ENCODE measurements around the gene HECTD4. TPM values are rescaled to one million over a fixed set of nuclear protein-coding genes. Genes with fewer than 3 reads are reported as not detected.
A peak's percentile ranks its signal among the peaks of the same experiment; 100 is the strongest.
"Not testable (repeated sequence)": the region's sequence is repeated elsewhere in the genome, so short reads cannot be mapped to it uniquely, and the experiment has no call there.

The HECTD4 gene
- total RNA-seq, 1 donor from 2014 or later: 30.5 TPM

DNA sequence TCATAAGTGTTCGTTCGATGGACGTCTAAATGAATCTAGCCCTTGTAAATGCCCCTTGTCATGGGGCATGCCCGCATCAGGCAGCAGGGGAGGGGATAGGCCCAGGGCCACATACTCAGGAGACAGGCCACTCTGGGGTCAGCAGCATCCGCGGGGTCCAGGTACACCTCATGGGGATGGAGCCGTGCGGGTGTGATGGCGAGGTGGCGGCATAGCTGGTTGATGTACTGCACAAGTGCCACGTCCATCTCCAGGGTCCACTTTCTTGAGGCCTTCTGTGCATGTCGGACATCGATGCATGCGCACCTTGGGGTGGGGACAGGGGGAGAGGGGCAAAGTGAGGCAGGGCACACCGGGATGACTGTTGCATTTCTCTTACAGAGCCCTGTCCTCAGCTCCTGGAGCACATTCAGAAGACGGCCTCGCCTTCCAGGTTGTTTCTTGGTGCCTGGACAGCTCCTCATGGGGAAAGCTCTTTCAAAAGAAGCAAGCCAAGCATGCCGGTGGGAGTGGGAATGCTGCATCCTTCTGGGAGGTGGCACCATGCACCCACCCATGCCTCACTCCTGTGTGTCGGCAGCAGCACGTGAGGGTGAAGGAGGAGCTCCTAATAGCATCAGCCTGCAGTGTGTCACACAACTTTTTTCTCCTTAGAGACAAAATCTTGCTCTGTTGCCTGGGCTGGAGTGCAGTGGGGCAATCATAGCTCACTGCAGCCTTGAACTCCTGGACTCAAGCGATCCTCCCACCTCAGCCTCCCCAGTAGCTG lies 209.5 kb downstream of the HECTD4 start:
- no peak for ATAC-seq

DNA sequence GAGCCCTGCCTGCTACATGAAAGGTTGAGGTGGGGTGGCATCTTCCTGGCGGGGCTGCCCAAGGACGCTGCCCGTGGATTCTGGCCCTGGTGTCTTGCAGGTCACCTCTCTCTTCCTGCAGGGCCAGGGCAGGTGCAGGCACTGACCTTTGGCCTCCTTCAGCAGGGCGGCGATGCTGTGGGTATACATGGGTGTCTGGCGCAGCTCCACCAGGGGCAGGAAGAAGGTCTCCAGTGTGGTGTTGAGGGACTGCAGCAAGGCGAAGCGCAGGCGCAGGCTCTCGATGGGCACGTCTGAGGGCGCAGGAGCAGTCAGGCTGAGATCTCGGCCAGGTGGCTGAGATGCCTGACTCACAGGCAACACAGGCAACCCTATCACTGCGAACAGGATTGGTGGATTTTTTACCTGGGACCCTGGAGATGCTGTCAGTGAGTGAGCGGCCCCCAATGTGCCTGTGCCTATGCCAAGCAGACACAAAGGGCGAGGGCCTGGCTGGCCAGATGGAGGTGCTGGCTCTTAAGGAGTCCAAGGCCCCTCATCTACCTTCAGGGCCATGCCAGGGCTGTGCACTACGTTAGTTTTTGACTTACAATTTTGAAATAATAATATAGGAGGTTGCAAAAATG lies 211.1 kb downstream of the HECTD4 start:
- ATAC-seq: no peak

DNA sequence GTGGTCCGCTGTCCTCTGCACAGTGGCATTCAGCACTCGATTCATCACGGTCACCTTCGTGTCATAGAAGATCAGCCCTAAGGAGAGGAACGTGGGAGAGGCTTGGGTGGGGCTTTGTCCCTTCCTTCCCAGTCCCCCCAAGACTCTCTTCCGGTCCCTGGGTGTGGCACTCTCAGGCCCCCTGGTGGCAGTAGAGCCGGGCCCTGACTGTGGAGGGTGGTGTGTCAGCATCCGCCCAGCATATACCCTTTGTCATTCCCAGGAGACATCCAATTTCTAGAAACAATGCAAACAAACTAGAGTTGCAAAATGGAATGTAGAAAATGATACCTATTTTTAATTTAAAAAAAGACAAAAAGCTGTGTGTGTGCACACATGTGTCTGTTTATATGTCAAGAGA lies 211.9 kb downstream of the HECTD4 start:
- no peak for ATAC-seq

DNA sequence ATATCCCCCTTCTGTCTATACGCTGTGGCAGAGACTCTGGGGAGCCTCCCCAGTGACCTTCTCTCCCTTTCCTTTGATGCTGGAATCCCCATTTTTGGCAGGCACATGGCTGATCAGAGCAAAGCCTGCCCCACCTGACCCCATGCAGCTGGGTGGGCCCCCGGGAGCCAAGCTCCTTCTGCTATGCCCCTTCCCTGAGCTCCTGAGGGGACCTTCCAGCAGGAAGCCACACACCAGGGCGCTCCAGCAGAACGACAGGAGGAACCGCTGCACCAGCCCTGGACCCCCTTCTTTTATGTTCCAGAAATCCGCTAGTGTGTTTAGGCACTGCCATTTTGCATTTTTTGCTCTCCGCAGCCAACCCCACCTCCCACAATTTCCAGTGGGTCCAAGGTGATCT lies 212.3 kb downstream of the HECTD4 start:
- no peak for ATAC-seq

DNA sequence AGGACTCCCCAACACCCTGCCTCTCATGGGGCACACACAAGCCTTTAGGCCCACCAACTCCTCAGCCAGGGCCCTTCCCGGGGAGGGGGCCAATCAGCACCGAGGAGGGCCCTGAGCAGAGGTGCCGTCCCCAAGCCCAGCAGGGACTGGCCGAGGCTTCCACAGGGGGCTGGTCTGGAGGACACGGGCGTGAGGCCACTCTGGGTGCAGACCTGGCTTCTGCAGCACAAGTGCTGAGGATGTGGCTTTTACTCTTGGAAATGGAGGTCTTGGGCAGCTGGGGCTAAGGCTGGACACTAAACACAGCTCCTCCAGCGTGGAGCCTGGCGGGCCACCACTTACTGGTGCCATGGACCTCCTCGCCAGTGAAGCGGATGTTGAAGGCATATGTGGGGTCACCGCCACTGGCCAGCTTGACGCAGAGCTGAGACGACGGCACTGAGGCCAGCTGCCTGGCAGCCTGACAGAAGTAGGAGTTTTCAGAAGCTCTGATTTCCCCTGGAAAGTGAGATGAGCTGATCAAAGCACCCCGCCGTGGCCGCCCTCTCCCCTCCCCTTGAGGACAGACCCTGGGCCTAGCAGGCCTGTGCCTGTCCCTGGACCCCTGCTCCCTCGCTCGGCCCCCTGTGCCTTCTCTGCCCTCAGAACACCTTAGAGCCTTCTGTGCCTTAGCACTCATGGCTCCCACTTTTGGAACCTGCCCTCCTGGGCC lies 212.9 kb downstream of the HECTD4 start:
- no peak for ATAC-seq

DNA sequence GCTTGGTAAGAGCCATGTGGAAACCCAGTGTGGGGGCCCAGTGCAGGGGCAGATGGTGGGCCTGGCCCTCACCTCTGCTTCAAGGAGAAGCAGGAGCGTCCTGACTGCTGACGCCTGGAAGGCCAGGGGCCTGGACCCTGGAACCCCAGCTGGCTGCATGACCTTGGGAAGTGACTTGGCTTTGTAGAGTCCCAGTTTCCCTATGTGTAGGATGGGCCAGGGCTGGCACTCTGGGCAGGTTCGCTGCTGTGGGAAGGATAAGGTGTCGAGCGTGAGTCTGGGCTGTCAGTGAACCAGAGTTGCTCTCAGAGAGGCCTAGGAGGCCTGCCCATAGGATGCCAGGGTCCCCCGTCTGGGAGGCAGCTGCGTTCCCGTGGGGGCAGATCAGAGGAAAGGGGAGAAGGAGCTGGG lies 213.7 kb downstream of the HECTD4 start:
- ATAC-seq: no peak

DNA sequence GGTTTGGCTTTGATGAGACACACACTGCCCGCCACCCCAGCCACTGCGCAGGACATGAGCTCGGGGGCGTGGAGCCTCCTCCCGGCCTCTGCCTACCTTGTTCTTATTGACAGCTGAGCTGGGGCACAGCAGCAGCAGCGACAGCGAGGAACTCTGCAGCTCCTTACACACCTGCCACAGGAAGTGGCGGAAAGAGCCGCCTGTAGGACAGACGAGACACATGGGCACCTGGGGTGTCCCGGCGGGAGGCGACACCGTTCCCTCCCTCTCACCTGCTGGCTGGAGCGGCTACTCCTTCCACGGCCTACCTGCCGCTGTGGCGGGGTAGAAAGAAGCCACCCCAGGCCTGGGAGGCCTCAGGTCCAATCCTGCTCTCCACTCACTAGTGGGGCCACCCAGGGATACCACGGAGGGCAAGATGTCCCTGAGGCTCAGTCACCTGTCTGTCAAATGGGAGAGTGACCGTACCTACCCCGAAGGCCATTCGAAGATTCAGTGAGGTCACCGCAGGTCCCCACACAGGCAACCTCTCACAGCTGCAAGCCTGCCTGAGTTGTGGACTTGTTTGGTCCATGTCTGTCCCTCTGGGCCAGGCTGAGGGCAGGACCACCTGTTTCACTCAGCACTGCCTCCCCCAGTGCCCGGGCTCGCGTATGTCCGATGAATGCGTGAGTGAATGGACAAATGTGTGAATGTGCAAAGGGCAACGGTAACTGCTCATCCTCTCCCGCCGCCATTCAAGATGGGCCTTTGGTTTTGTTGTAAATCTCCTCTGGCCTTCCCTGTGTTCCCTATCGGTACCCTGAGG lies 214.3 kb downstream of the HECTD4 start:
- ATAC-seq: no peak

DNA sequence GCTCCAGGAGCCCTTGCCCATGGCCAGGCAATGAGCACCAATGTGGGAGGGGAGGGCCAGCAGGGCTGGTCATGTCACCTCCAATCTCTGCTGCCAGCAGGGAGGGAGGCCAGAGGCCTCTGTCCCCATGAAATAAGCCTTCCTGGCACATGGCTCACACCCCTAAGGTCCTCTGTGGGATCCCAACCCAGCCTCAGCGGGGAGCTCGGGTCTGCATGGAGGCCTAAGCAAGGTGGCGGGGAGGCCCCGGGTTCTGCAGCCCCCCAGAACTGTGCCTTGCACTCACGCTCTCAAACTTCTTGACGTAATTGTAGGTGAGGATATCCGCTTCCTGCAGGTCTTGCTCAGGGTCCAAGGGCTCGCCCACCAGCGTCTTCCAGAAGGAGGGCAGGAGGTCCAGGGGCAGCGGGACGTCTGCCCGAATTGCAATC lies 215.2 kb downstream of the HECTD4 start:
- no peak for ATAC-seq

DNA sequence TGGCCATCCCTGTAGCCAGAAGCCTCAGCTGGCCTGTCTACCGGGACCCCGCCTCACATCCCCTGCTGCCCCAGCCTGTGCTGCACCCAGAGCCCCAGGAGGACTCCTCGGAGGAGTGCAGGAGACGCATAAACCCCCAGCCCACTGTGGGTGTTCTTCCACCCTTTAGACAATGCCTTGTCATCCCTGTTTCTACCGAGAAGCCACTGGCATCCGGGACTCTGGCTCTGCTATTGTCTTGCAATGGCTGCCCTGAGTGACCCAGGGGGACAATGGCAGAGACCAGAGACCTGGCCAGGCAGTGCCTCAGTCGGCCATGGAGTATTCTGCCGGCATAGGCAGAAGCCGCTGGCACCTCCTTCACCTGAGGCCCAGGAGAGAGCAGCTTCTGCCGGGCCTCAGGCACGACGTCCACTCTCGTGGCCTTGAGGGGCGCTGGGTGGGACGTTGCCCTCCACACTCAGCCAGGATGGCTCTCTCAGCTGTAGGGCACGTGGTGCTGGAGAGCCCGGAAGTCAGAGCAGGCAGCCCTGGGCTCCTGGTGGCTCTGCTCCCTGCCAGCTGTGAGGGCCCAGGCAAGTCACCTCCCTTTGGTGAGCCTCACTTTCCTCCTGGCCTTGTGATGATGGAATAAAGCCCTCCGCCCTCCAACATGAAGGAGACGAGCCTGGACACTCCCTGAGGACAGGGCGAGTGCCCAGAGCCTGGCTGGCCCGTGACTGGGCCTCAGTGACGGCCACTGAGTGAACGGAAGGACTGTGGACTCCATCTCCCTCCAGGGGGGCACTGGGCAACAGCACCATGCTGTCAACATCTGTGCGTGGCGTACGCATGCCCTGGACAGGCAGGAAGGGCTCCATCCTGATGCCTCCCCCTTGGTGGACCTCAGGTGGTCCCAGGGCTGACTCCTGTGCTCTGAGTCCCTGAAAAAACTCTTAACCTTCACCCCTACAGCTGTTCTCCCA lies 215.9 kb downstream of the HECTD4 start:
- no peak for ATAC-seq

DNA sequence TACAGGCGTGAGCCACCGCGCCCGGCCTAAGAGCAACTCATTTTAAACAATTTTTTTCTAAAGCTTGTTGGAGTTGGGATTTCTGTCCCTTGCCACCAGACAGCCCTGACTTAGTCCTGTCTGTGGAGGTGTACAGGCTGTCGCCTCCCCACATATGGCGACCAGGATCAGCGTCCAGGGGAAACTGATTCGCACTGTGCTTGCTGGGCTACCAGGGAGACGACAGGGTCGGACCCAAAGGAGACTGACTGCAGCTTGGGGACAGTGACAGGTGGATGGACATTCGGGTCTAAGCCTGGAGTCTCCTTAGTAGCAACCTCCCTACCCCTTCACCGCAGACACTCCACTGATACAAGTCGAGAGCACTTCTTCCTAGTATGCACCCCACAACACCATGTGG lies 216.6 kb downstream of the HECTD4 start:
- no peak for ATAC-seq

DNA sequence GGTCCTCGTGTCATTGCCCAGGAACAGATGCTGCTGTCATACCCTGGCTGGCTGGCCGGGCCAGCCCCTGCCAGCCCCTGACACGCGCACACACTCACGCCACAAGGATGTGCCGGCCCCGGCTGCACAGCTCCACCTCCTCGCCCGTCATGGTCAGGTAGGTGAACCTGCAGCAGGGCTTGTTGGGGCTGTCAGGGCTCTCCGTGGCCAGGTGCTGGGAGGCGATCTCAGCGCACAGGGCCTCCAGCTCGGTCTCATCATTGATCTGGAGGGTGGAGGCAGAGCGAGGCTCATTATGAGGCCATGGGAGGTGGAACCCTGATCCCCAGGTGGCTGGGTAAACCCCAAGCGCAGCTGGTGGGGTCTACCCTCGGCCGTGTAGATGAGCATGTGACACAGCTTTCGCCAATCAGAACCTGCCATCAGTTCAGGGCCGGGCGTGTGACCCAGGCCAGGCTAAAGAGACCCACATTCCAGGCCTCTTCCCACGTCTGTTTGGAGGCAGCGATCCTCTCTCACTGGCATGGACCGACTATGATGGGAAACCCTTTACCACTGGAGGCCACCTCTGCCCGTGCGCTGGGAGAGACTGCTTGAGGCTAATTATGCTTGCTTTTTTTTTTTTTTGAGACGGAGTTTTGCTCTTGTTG lies 218.1 kb downstream of the HECTD4 start:
- no peak for ATAC-seq

DNA sequence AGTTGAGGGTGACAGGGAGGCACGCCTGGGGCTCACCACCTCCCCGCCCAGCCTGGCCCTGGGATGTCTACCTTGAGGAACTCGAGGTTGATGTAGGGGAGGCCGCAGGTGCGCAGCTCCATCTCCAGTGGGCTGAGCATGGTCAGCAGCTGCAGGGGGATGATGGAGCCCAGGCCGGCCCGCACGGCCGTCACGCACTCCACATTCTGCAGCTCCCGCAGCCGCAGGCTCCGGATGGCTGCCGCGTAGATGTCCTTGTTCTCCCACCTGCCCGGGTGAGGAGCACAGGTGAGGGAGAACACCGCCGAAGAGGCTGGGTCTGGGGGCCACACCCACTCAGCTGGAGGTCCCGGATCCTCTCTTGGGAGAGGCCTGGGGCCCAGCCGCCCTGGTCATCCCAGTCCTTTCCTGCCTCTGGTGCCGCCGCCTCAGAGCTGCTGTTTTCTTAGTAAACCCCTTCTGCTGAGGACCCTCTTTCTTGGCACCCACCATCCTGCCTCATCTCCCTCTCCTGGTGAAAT lies 218.7 kb downstream of the HECTD4 start:
- no peak for ATAC-seq

DNA sequence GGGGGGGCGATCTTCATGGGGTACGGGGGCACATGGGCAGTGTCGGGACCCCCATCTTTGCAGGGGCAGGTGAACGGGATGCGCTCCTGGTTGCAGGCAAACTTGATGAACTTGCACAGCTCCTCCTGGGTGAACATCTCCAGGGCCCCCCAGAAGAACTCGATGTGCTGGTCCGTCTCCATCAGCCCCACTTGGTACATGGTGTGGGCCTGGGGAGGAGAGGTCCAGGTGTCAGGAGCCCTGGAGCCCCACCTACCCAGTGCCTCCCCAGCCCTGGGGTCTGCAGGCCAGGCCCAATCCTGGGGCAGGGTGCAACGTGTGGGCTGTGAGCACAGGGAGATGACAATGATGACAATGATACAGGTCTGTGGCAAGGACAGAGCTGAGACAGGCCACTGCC lies 219.2 kb downstream of the HECTD4 start:
- peak; percentile 4 for ATAC-seq

DNA sequence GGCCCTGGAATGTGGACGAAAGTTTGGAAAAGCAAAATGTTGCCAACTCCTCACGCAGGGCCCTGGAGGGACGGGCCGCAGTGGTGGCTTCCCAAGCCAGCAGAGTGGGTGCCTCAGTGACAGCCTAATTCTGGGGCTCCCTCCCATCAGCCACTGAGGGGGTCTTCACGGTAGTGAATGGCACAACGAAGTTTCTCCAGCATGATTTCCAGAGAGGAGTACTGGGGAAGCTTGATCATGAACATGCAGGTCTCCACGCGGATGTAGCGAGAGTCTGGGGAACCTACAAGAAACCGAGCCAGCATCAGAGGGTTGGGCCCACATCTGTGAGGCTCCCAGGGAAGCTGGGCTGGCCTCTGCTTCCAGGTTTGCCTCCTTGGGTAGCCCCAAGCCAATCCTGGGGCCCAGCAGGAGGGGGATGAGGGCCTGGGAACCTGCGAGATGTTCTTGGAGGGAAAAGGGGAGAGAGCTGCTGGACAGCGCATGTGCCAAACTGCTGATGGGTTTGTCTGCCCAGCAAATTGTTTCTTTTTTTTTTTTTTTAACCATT lies 219.9 kb downstream of the HECTD4 start:
- no peak for ATAC-seq

DNA sequence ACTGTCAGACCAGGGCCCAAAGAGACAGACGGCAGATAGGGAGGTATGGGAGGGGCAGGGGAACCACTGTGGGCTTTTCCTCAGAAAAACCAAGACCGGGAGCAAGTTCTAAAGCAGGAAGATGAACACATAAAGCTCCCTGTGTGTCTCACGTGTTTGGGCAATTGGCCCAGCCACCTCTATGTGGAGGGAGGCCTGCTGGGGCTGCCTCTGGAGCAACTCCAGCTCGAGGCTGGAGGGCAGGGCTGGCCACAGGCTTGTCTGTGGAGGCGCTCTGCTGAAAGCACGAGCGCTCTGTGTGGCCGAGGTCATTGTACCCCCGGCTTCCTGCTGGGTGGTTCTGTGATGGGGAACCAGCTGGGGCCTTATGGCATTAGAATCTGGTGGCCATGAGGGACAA lies 220.5 kb downstream of the HECTD4 start:
- ATAC-seq: no peak

DNA sequence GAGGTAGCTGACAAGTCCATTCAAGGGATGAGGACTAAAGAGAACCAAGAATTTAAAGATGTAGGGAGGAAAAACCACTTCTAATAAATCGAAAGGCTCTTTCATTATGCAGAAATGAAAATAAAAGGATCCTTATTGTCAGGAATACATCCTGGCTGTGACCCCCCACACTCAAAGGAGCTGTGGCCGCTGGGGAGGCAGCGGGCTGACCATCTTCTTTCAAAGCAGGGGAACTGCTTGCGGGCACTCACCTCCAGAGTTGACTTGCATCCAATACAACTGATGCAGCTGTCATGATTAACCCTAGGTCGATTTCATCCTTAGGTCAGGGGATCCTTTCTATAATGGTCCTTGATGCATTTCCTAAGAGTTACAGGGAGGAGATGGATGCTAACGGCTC lies 221.6 kb downstream of the HECTD4 start:
- no peak for ATAC-seq

DNA sequence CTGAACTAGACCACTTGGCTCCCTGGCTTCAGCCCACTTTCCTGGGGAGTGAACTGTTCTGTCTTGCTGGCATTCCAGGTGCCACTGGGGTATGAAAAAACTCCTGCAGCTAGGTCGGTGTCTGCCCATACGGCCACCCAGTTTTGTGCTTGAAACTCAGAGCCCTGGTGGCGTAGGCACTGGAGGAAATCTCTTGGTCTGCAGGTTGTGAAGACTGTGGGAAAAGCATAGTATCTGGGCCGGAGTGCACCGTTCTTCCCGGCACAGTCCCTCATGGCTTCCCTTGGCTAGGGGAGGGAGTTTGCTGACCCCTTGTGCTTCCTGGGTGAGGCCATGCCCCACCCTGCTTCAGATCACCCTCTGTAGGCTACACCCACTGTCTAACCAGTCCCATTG lies 223.1 kb downstream of the HECTD4 start:
- ATAC-seq: no peak

DNA sequence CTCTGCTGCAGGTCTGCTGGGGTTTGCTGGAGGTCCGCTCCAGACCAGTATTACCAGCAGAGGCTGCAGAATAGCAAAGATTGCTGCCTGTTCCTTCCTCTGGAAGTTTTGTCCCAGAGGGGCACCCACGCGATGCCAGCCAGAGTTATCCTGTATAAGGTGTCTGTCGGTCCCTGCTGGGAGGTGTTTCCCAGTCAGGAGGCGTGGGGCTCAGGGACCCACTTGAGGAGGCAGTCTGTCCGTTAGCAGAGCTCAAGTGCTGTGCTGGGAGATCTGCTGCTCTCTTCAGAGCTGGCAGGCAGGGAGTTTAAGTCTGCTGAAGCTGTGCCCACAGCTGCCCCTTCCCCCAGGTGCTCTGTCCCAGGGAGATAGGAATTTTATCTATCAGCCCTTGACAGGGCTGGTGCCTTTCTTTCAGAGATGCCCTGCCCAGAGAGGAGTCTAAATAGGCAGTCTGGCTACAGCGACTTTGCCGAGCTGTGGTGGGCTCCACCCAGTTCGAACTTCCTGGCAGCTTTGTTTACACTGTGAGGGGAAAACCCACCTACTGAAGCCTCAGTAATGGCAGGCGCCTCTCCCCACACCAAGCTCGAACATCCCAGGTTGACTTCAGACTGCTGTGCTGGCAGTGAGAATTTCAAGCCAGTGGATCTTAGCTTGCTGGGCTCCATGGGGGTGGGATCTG lies 223.6 kb downstream of the HECTD4 start:
- not testable (repeated sequence) for ATAC-seq

DNA sequence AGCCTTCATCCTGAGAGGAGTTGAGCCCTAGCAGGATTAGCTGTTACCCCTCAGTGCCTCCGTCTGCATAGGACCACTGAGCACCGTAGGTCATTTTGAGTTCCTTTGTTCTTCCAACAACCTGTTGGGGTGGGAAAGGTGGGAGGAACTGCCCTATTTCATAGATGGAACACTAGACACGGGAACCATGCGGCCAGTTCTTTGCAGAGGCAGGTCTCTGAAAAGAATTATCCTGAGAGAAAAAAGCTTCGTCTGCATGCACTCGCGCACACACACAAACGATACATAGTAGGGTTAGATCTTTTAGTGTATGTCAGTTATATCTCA lies 228.4 kb downstream of the HECTD4 start:
- no peak for ATAC-seq
